ENCODE results near the gene FHOD3. TPM values are rescaled to one million over a fixed set of nuclear protein-coding genes. Genes with fewer than 3 reads are reported as not detected.

Gene FHOD3
- total and polyA plus RNA-seq, 2 donors (not counting 1 experiment from before 2014, with no cell fraction given), result not detected

- peaks cover 0 to 3% (median 0%) of the 10 kb centered on the region in 4 experiments for H3K27me3 ChIP-seq (replicated peaks in 1 of 4; ENCODE audit: control extremely low read depth in 1 of 4, control insufficient read depth in 3 of 4, insufficient read depth in 4 of 4, low read length in 3 of 4)
- no peak overlapping the region for H3K27ac ChIP-seq (ENCODE audit: low read length in 2 of 2)
- no peaks in the 10 kb centered on the region for H3K9me3 ChIP-seq (ENCODE audit: control extremely low read depth in 1 of 3, control insufficient read depth in 2 of 3, insufficient read depth in 1 of 3, low read length in 2 of 3)
- H3K36me3 ChIP-seq (replicated peaks in 1 of 2; ENCODE audit: control extremely low read depth in 1 of 2, control insufficient read depth in 1 of 2, extremely low read depth in 1 of 2, insufficient read depth in 2 of 2, low read length in 1 of 2), result no peaks in the 10 kb centered on the region
- H3K4me1 ChIP-seq (ENCODE audit: control insufficient read depth in 2 of 2, insufficient read depth in 2 of 2, low read length in 2 of 2), result no peaks in the 10 kb centered on the region
- no peak overlapping the region for H3K4me3 ChIP-seq (ENCODE audit: control extremely low read depth in 1 of 5, extremely low read depth in 1 of 5, insufficient read depth in 1 of 5, low read depth in 2 of 5, low read length in 4 of 5)
- no peak overlapping the region for H3K9ac ChIP-seq (ENCODE audit: low read length)
- intact Hi-C loops (cut with micrococcal nuclease), result no loop called here
- no peak overlapping the region for H3K4me3 Mint-ChIP-seq
- ChIA-PET CTCF (no interaction called here), POLR2A (no interaction called here)
- no CpG with 5 or more reads among the region's 2 CpGs for WGBS (ENCODE audit: insufficient coverage)
- ATAC-seq (ENCODE audit: low read depth) (no peak), DNase-seq (no peak)
- no peaks in the 10 kb centered on the region for H3K4me1 Mint-ChIP-seq
- H3K4me2 ChIP-seq (replicated peaks; ENCODE audit: low read depth, low read length, poor library complexity, severe bottlenecking), result no peak overlapping the region
- no peak for TF ChIP-seq EZH2 (IDR thresholded peaks at IDR 0.05; ENCODE audit: borderline replicate concordance, insufficient read depth, low read depth, low read length, poor library complexity, severe bottlenecking)
- no peak for TF ChIP-seq CTCF (IDR thresholded peaks at IDR 0.05)
- no peaks in the 10 kb centered on the region for H3K9me3 Mint-ChIP-seq (ENCODE audit: insufficient read depth)
- no peaks in the 10 kb centered on the region for H3K79me2 ChIP-seq (ENCODE audit: control insufficient read depth, insufficient read depth, low read length)
- no peak overlapping the region for H3K27ac Mint-ChIP-seq
- no peaks in the 10 kb centered on the region for H4K20me1 ChIP-seq (ENCODE audit: control insufficient read depth, insufficient read depth, low read length, poor library complexity, severe bottlenecking)
- H3K27me3 Mint-ChIP-seq, result peaks cover 33% of the 10 kb centered on the region
- H2AFZ ChIP-seq (ENCODE audit: insufficient read depth, low read depth, low read length, poor library complexity, severe bottlenecking), result no peak overlapping the region
Observed at GRCh38 chr18:36564841-36565240, 267.3 kb downstream of the FHOD3 start.

DNA sequence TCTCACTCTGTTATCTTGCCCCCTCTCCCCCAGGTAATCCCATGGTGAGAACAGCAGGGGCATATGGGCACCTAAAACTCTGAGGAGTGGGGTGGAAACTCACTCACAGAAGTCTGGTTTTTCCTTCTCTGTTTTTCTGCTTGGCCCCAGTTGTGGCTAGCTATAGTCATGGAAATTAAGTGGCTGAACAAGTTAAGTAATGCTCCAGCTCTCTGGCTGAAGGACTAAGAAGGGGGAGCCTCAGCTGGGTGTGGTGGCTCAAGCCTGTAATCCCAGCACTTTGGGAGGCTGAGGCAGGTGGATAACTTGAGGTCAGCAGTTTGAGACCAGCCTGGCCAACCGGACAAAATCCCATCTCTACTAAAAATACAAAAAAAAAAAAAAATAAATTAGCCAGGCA is 270.3 kb downstream of the FHOD3 start:
- Histone ChIP-seq H3K9ac (ENCODE audit: low read length) (no peak overlapping the region), H3K4me2 (replicated peaks; ENCODE audit: low read depth, low read length, poor library complexity, severe bottlenecking) (no peak overlapping the region), H3K79me2 (ENCODE audit: control insufficient read depth, insufficient read depth, low read length) (no peaks in the 10 kb centered on the region), H2AFZ (ENCODE audit: insufficient read depth, low read depth, low read length, poor library complexity, severe bottlenecking) (no peak overlapping the region), H3K36me3 (replicated peaks in 1 of 2; ENCODE audit: control extremely low read depth in 1 of 2, control insufficient read depth in 1 of 2, extremely low read depth in 1 of 2, insufficient read depth in 2 of 2, low read length in 1 of 2) (no peaks in the 10 kb centered on the region), H3K27ac (ENCODE audit: low read length in 2 of 2) (no peak overlapping the region), H3K4me1 (ENCODE audit: control insufficient read depth in 2 of 2, insufficient read depth in 2 of 2, low read length in 2 of 2) (peaks cover 0 to 3% of the 10 kb centered on the region in 2 donors), H4K20me1 (ENCODE audit: control insufficient read depth, insufficient read depth, low read length, poor library complexity, severe bottlenecking) (no peaks in the 10 kb centered on the region), H3K27me3 (replicated peaks in 1 of 4; ENCODE audit: control extremely low read depth in 1 of 4, control insufficient read depth in 3 of 4, insufficient read depth in 4 of 4, low read length in 3 of 4) (peaks cover 0 to 3% (median 0%) of the 10 kb centered on the region in 4 experiments), H3K4me3 (ENCODE audit: control extremely low read depth in 1 of 5, extremely low read depth in 1 of 5, insufficient read depth in 1 of 5, low read depth in 2 of 5, low read length in 4 of 5) (no peak overlapping the region), H3K9me3 (ENCODE audit: control extremely low read depth in 1 of 3, control insufficient read depth in 2 of 3, insufficient read depth in 1 of 3, low read length in 2 of 3) (no peaks in the 10 kb centered on the region)
- no peaks in the 10 kb centered on the region for H3K4me1 Mint-ChIP-seq
- ChIA-PET CTCF (no interaction called here), POLR2A (no interaction called here)
- no peaks in the 10 kb centered on the region for H3K9me3 Mint-ChIP-seq (ENCODE audit: insufficient read depth)
- WGBS (ENCODE audit: insufficient coverage), result no CpG with 5 or more reads among the region's 1 CpG
- no peak overlapping the region for H3K4me3 Mint-ChIP-seq
- DNase-seq (no peak), ATAC-seq (ENCODE audit: low read depth) (no peak)
- H3K27me3 Mint-ChIP-seq, result peaks cover 38% of the 10 kb centered on the region
- no peak overlapping the region for H3K27ac Mint-ChIP-seq
- TF ChIP-seq EZH2 (IDR thresholded peaks at IDR 0.05; ENCODE audit: borderline replicate concordance, insufficient read depth, low read depth, low read length, poor library complexity, severe bottlenecking) (no peak), CTCF (IDR thresholded peaks at IDR 0.05) (no peak)
- intact Hi-C loops (cut with micrococcal nuclease), result no loop called here

Data from B cell (primary cell).